H9 (cell line): ENCODE results near the gene PMAIP1. TPM values are rescaled to one million over a fixed set of nuclear protein-coding genes. Genes with fewer than 3 reads are reported as not detected.
A peak's percentile ranks its signal among the peaks of the same experiment; 100 is the strongest.

Experiments used
- DNase-seq: peaks from one replicate; pipeline ENCODE4 v3.0.0-alpha.2; 2017
- H2AFZ ChIP-seq: one replicate; pipeline ENCODE4 v1.6.1; 2013; ENCODE audit warnings: mild to moderate bottlenecking, low read length, control low read depth, moderate library complexity
- H2AK5ac ChIP-seq: 2 replicates; pipeline ENCODE4 v1.6.1; 2013; ENCODE audit warnings: low read length, control low read depth, mixed read lengths; ENCODE audit not compliant: insufficient read length
- H2BK120ac ChIP-seq: one replicate; pipeline ENCODE4 v1.6.1; 2013; ENCODE audit warnings: low read depth, mild to moderate bottlenecking, low read length, control low read depth, inconsistent platforms; ENCODE audit not compliant: poor library complexity, severe bottlenecking
- H2BK12ac ChIP-seq: 2 replicates; pipeline ENCODE4 v1.6.1; 2013; ENCODE audit warnings: low read length, control low read depth, mixed read lengths, low read depth; ENCODE audit not compliant: insufficient read length
- H2BK15ac ChIP-seq: 2 replicates; pipeline ENCODE4 v1.6.1; 2013; ENCODE audit warnings: low read depth, low read length, control low read depth
- H2BK20ac ChIP-seq: one replicate; pipeline ENCODE4 v1.6.1; 2013; ENCODE audit warnings: low read depth, mild to moderate bottlenecking, low read length, control low read depth, inconsistent platforms; ENCODE audit not compliant: poor library complexity, severe bottlenecking
- H2BK5ac ChIP-seq: 2 replicates; pipeline ENCODE4 v1.6.1; 2013; ENCODE audit warnings: low read length, control low read depth, mixed read lengths; ENCODE audit not compliant: insufficient read length
- H3K14ac ChIP-seq: 2 replicates; pipeline ENCODE4 v1.6.1; 2013; ENCODE audit warnings: low read length, control low read depth; ENCODE audit not compliant: insufficient read depth
- H3K18ac ChIP-seq: 2 replicates; pipeline ENCODE4 v1.6.1; 2013; ENCODE audit warnings: low read depth, mild to moderate bottlenecking, mixed read lengths, low read length, control low read depth; ENCODE audit not compliant: insufficient read length
- H3K23ac ChIP-seq: 2 replicates; pipeline ENCODE4 v1.6.1; 2013; ENCODE audit warnings: low read length, control low read depth, mixed read lengths, low read depth; ENCODE audit not compliant: insufficient read length
- H3K23me2 ChIP-seq: 2 replicates; pipeline ENCODE4 v1.6.1; 2013; ENCODE audit warnings: low read depth, mild to moderate bottlenecking, mixed read lengths, low read length, control low read depth; ENCODE audit not compliant: insufficient read length, poor library complexity, severe bottlenecking
- H3K27ac ChIP-seq: 2 replicates; pipeline ENCODE4 v1.5.1; 2013; ENCODE audit warnings: low read length, control low read depth, mixed read lengths, low read depth; ENCODE audit not compliant: insufficient read length
- H3K27me3 ChIP-seq: 2 replicates; pipeline ENCODE4 v1.6.1; 2013; ENCODE audit warnings: low read length, control low read depth, inconsistent platforms; ENCODE audit not compliant: insufficient read depth
- H3K4ac ChIP-seq: 2 replicates; pipeline ENCODE4 v1.6.1; 2013; ENCODE audit warnings: low read depth, mild to moderate bottlenecking, control low read depth, inconsistent platforms, low read length, moderate library complexity
- H3K4me1 ChIP-seq: 2 replicates; pipeline ENCODE4 v1.6.1; 2013; ENCODE audit warnings: low read length, control low read depth, inconsistent platforms; ENCODE audit not compliant: insufficient read depth
- H3K4me2 ChIP-seq: 2 replicates; pipeline ENCODE4 v1.6.1; 2013; ENCODE audit warnings: low read length, control low read depth, mixed read lengths; ENCODE audit not compliant: insufficient read length, insufficient read depth
- H3K56ac ChIP-seq: 2 replicates; pipeline ENCODE4 v1.6.1; 2013; ENCODE audit warnings: low read depth, mild to moderate bottlenecking, mixed read lengths, low read length, control low read depth; ENCODE audit not compliant: insufficient read length
- H3K79me1 ChIP-seq: 2 replicates; pipeline ENCODE4 v1.6.1; 2013; ENCODE audit warnings: low read depth, mild to moderate bottlenecking, moderate library complexity, low read length, control low read depth, inconsistent platforms; ENCODE audit not compliant: insufficient read depth, poor library complexity, severe bottlenecking
- H3K79me2 ChIP-seq: 2 replicates; pipeline ENCODE4 v1.6.1; 2013; ENCODE audit warnings: low read length, control low read depth, inconsistent platforms; ENCODE audit not compliant: insufficient read depth
- H3K9ac ChIP-seq: 2 replicates; pipeline ENCODE4 v1.6.1; 2013; ENCODE audit warnings: low read length, control low read depth, mixed read lengths; ENCODE audit not compliant: insufficient read length; ENCODE audit errors: extremely low read depth
- H3K9me3 ChIP-seq: one replicate; pipeline ENCODE4 v1.6.1; 2013; ENCODE audit warnings: low read depth, low read length, inconsistent platforms; ENCODE audit not compliant: control insufficient read depth
- H3T11ph ChIP-seq: one replicate; pipeline ENCODE4 v1.6.1; 2013; ENCODE audit warnings: mild to moderate bottlenecking, low read length, control low read depth, inconsistent platforms
- H4K20me1 ChIP-seq: one replicate; pipeline ENCODE4 v1.6.1; 2013; ENCODE audit not compliant: control insufficient read depth, insufficient read length, insufficient read depth
- H4K5ac ChIP-seq: 2 replicates; pipeline ENCODE4 v1.6.1; 2013; ENCODE audit warnings: low read depth, mild to moderate bottlenecking, mixed read lengths, low read length, control low read depth; ENCODE audit not compliant: insufficient read length
- H4K8ac ChIP-seq: replicated peaks from 2 replicates; pipeline ENCODE4 v1.6.1; 2013; ENCODE audit warnings: low read length, control low read depth, mixed read lengths, low read depth; ENCODE audit not compliant: insufficient read length
- H4K91ac ChIP-seq: 2 replicates; pipeline ENCODE4 v1.6.1; 2013; ENCODE audit warnings: low read depth, mild to moderate bottlenecking, moderate library complexity, mixed read lengths, low read length, control low read depth; ENCODE audit not compliant: insufficient read length
- H3K27ac Mint-ChIP-seq, 3 experiments: 2 replicates in 2 of 3; 3 replicates in 1 of 3; pipeline ENCODE4 v1.8.0; 2020 to 2021; ENCODE audit warnings: mixed read lengths in 3 of 3, mild to moderate bottlenecking in 1 of 3, moderate library complexity in 1 of 3
- H3K27me3 Mint-ChIP-seq: 2 replicates; pipeline ENCODE4 v1.8.0; 2021; ENCODE audit warnings: low read depth, mild to moderate bottlenecking, moderate library complexity, mixed read lengths
- H3K36me3 Mint-ChIP-seq, 3 experiments: 2 replicates in 2 of 3; 3 replicates in 1 of 3; pipeline ENCODE4 v1.8.0; 2020 to 2021; ENCODE audit warnings: low read depth in 3 of 3, mixed read lengths in 3 of 3; ENCODE audit not compliant: insufficient read depth in 1 of 3
- H3K4me1 Mint-ChIP-seq, 2 experiments: 2 replicates each; pipeline ENCODE4 v1.8.0; 2020; ENCODE audit warnings: mixed read lengths in 2 of 2
- H3K4me3 Mint-ChIP-seq, 2 experiments: 2 replicates in 1 of 2; 3 replicates in 1 of 2; pipeline ENCODE4 v1.8.0; 2020 to 2021; ENCODE audit warnings: mild to moderate bottlenecking in 2 of 2, mixed read lengths in 2 of 2, moderate library complexity in 1 of 2
- H3K9me3 Mint-ChIP-seq, 2 experiments: 2 replicates in 1 of 2; 3 replicates in 1 of 2; pipeline ENCODE4 v1.8.0; 2020; ENCODE audit warnings: mild to moderate bottlenecking in 2 of 2, mixed read lengths in 2 of 2, moderate library complexity in 1 of 2
- WGBS: extraction: QIAGEN DNeasy Blood & Tissue Kit; methylation state at CpG from one replicate; pipeline ENCODE4 v1.1.7; 2013; ENCODE audit warnings: missing lambda C conversion rate, low lambda C conversion rate, mixed read lengths; ENCODE audit not compliant: insufficient read length; ENCODE audit errors: extremely low coverage; 5-methylcytosine and 5-hydroxymethylcytosine counted together
- total RNA-seq: library from RNA; stranded (reverse); gene quantifications from 2 replicates; pipeline ENCODE4 v1.2.1, GENCODE V29; 2021
- TF ChIP-seq, protein P1 (sequence below): fragments of 200-600 bp; sonication (generic); conservative IDR thresholded peaks from 3 replicates; pipeline ENCODE4 v1.8.0; 2021; ENCODE audit warnings: antibody characterized with exemption, mild to moderate bottlenecking

Gene PMAIP1
- total RNA-seq, 1 experiment from 2014 or later = 152 TPM

GRCh38 chr18:59881728-59882656 is 17.8 kb upstream of the PMAIP1 start:
- DNase-seq = no peak
- Histone ChIP-seq H3K56ac (no peak overlapping the region), H2BK20ac (no peak overlapping the region), H3K79me1 (no peaks in the 10 kb centered on the region), H2AK5ac (no peak overlapping the region), H4K20me1 (no peaks in the 10 kb centered on the region), H3K18ac (no peak overlapping the region), H3K27ac (no peak overlapping the region), H3K4ac (no peak overlapping the region), H2BK15ac (no peak overlapping the region), H4K5ac (no peak overlapping the region), H3K9ac (no peak overlapping the region), H2AFZ (peak overlapping the region; percentile 66), H4K8ac (no peak overlapping the region), H3K4me2 (no peak overlapping the region), H3K23me2 (no peaks in the 10 kb centered on the region), H3K14ac (no peak overlapping the region), H3T11ph (no peak overlapping the region), H4K91ac (no peak overlapping the region), H3K4me1 (peaks cover 6% of the 10 kb centered on the region; the same call in 1 of the 2 replicates), H3K27me3 (no peaks in the 10 kb centered on the region), H3K9me3 (no peaks in the 10 kb centered on the region), H2BK5ac (no peak overlapping the region), H3K23ac (no peak overlapping the region), H2BK120ac (no peak overlapping the region), H2BK12ac (no peak overlapping the region), H3K79me2 (no peaks in the 10 kb centered on the region)
- H3K4me3 Mint-ChIP-seq = peak overlapping the region in 1 of 2 experiments; percentile 54; a peak in 2 of 5 replicates
- peaks cover 4% of the 10 kb centered on the region for H3K27me3 Mint-ChIP-seq
- WGBS = no CpG with 5 or more reads among the region's 11 CpGs
- peaks cover 29 to 32% of the 10 kb centered on the region in 2 experiments for H3K4me1 Mint-ChIP-seq
- H3K36me3 Mint-ChIP-seq = no peaks in the 10 kb centered on the region
- H3K27ac Mint-ChIP-seq = peak overlapping the region; percentile 18 to 70 (median 66)
- TF ChIP-seq, protein P1, sequence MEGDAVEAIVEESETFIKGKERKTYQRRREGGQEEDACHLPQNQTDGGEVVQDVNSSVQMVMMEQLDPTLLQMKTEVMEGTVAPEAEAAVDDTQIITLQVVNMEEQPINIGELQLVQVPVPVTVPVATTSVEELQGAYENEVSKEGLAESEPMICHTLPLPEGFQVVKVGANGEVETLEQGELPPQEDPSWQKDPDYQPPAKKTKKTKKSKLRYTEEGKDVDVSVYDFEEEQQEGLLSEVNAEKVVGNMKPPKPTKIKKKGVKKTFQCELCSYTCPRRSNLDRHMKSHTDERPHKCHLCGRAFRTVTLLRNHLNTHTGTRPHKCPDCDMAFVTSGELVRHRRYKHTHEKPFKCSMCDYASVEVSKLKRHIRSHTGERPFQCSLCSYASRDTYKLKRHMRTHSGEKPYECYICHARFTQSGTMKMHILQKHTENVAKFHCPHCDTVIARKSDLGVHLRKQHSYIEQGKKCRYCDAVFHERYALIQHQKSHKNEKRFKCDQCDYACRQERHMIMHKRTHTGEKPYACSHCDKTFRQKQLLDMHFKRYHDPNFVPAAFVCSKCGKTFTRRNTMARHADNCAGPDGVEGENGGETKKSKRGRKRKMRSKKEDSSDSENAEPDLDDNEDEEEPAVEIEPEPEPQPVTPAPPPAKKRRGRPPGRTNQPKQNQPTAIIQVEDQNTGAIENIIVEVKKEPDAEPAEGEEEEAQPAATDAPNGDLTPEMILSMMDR = no peak
- peaks cover 0 to 3% of the 10 kb centered on the region in 2 experiments; a peak in 1 of 5 replicates for H3K9me3 Mint-ChIP-seq
